GM12878 (cell line): ENCODE results near the gene YWHAQ. TPM values are rescaled to one million over a fixed set of nuclear protein-coding genes. Genes with fewer than 3 reads are reported as not detected.

Experiments used
- ATAC-seq: fragments of 200-7000 bp; cut with Tn5 transposase; 3 replicates; pipeline ENCODE4 v1.9.1; 2020; ENCODE audit warnings: mild to moderate bottlenecking, moderate library complexity
- BruUV-seq: library from RNA; stranded (reverse); fragments of 400-500 nt; replicated peaks from 2 replicates; lab custom pipeline; 2021; lab: Mats Ljungman, UMichigan
- CTCF ChIA-PET: fragments of 300-600 bp; sonication (Branson Sonifier 250); formaldehyde crosslinking; extraction: SDS; loops from one replicate; lab custom pipeline; 2021; ENCODE audit warnings: inconsistent platforms; lab: Yijun Ruan, JAX
- POLR2A ChIA-PET: fragments of 350-600 bp; formaldehyde crosslinking; extraction: SDS; loops from one replicate; lab custom pipeline; 2021; ENCODE audit warnings: inconsistent platforms; lab: Charles Lee
- RAD21 ChIA-PET: fragments of 300-600 bp; sonication (Branson Sonifier 250); formaldehyde crosslinking; loops from one replicate; lab custom pipeline; 2023; ENCODE audit warnings: antibody characterized with exemption; ENCODE audit not compliant: unreplicated experiment; lab: Charles Lee
- SMC1A ChIA-PET: fragments of 300-600 bp; sonication (Branson Sonifier 250); formaldehyde crosslinking; loops from one replicate; lab custom pipeline; 2023; ENCODE audit not compliant: unreplicated experiment, uncharacterized antibody; lab: Charles Lee
- DNase-seq: peaks from one replicate; pipeline ENCODE4 v3.0.0-alpha.2; 2011; ENCODE audit warnings: low read depth, low spot score
- FAIRE-seq: peaks from 3 replicates; lab custom pipeline; 2011; peaks lifted over from hg19 to GRCh38; lab: Jason Lieb, UNC
- H2AFZ ChIP-seq: 2 replicates; pipeline ENCODE4 v1.6.0; 2011; ENCODE audit warnings: low read depth, low read length, control low read depth; ENCODE audit not compliant: control insufficient read depth
- H3K27ac ChIP-seq: 2 replicates; pipeline ENCODE4 v1.5.1; 2011; ENCODE audit warnings: control low read depth; ENCODE audit not compliant: control insufficient read depth, insufficient read depth
- H3K27me3 ChIP-seq, 2 experiments: replicated peaks in 1 of 2; 2 replicates each; pipeline versions ENCODE4 v1.6.0 to v1.6.1; 2011; ENCODE audit warnings: low read length in 1 of 2; ENCODE audit not compliant: control insufficient read depth in 2 of 2, insufficient read depth in 2 of 2
- H3K36me3 ChIP-seq, 2 experiments: 2 replicates each; pipeline ENCODE4 v1.5.1; 2011; ENCODE audit warnings: low read length in 1 of 2; ENCODE audit not compliant: control insufficient read depth in 2 of 2, insufficient read depth in 2 of 2
- H3K4me1 ChIP-seq: 2 replicates; pipeline ENCODE4 v1.6.1; 2011; ENCODE audit warnings: mild to moderate bottlenecking, low read length, moderate library complexity, mixed read lengths; ENCODE audit not compliant: control insufficient read depth, insufficient read depth
- H3K4me2 ChIP-seq: 2 replicates; pipeline ENCODE4 v1.6.0; 2011; ENCODE audit warnings: control low read depth; ENCODE audit not compliant: control insufficient read depth, insufficient read depth
- H3K4me3 ChIP-seq: fragments of 200-600 bp; sonication (generic); 2 replicates; pipeline ENCODE4 v1.5.1; 2016
- H3K79me2 ChIP-seq: 2 replicates; pipeline ENCODE4 v1.6.0; 2011; ENCODE audit warnings: low read length; ENCODE audit not compliant: control insufficient read depth, insufficient read depth
- H3K9ac ChIP-seq: 2 replicates; pipeline ENCODE4 v1.8.0; 2011; ENCODE audit warnings: low read length, control low read depth, mixed read lengths; ENCODE audit not compliant: control insufficient read depth, insufficient read depth
- H3K9me3 ChIP-seq: replicated peaks from 3 replicates; pipeline ENCODE4 v1.5.1; 2011; ENCODE audit warnings: mild to moderate bottlenecking, low read length; ENCODE audit not compliant: control insufficient read depth, insufficient read depth
- H4K20me1 ChIP-seq: 2 replicates; pipeline ENCODE4 v1.6.0; 2011; ENCODE audit not compliant: control insufficient read depth, insufficient read depth
- BRCA1 ChIP-seq: IDR thresholded peaks from 2 replicates; pipeline ENCODE4 v1.6.1; 2011; ENCODE audit warnings: low read depth, low read length, improper control_type of control experiment
- CBFB ChIP-seq: IDR thresholded peaks from 2 replicates; pipeline ENCODE4 v1.6.1; 2016; ENCODE audit warnings: antibody characterized with exemption, low read depth
- CBX3 ChIP-seq: fragments of 200-600 bp; sonication (generic); IDR thresholded peaks from 2 replicates; pipeline ENCODE4 v1.6.1; 2016; ENCODE audit warnings: low read depth, borderline replicate concordance
- CREB1 ChIP-seq: IDR thresholded peaks from 2 replicates; pipeline ENCODE4 v1.6.1; 2012; ENCODE audit warnings: low read depth, mild to moderate bottlenecking, inconsistent platforms
- CREM ChIP-seq: IDR thresholded peaks from 2 replicates; pipeline ENCODE4 v1.6.1; 2014; ENCODE audit warnings: antibody characterized with exemption, low read depth
- EED ChIP-seq: sonication (generic); IDR thresholded peaks from 2 replicates; pipeline ENCODE4 v1.6.1; 2016; ENCODE audit warnings: antibody characterized with exemption, low read depth
- IKZF2 ChIP-seq, 2 experiments: fragments of 450-650 bp; IDR thresholded peaks; 2 replicates each; pipeline ENCODE4 v1.6.1; 2017; ENCODE audit warnings: mild to moderate bottlenecking in 2 of 2, moderate library complexity in 2 of 2
- JUNB ChIP-seq: IDR thresholded peaks from 2 replicates; pipeline ENCODE4 v1.6.1; 2016; ENCODE audit warnings: antibody characterized with exemption, mild to moderate bottlenecking
- LARP7 ChIP-seq: fragments of 450-650 bp; IDR thresholded peaks from 2 replicates; pipeline ENCODE4 v1.6.1; 2017; ENCODE audit warnings: mild to moderate bottlenecking
- MYB ChIP-seq: fragments of 150-350 bp; IDR thresholded peaks from 2 replicates; pipeline ENCODE4 v1.6.1; 2014; ENCODE audit warnings: mild to moderate bottlenecking, low read depth, low read length, borderline replicate concordance
- NFIC ChIP-seq: IDR thresholded peaks from 2 replicates; pipeline ENCODE4 v1.6.1; 2012; ENCODE audit warnings: low read depth, mild to moderate bottlenecking, inconsistent platforms, low read length, moderate library complexity
- NR2F1 ChIP-seq: fragments of 450-650 bp; conservative IDR thresholded peaks from 2 replicates; pipeline ENCODE4 v1.6.1; 2017; ENCODE audit warnings: mild to moderate bottlenecking
- POLR2AphosphoS5 ChIP-seq: IDR thresholded peaks from 2 replicates; pipeline ENCODE4 v1.6.1; 2011; ENCODE audit warnings: mild to moderate bottlenecking, low read length, inconsistent platforms
- RUNX3 ChIP-seq: IDR thresholded peaks from 2 replicates; pipeline ENCODE4 v1.6.1; 2012; ENCODE audit warnings: low read length, inconsistent platforms
- ZBED1 ChIP-seq: IDR thresholded peaks from 2 replicates; pipeline ENCODE4 v1.6.1; 2016; ENCODE audit warnings: borderline replicate concordance
- ZBTB4 ChIP-seq: fragments of 450-650 bp; formaldehyde crosslinking; IDR thresholded peaks from 2 replicates; pipeline ENCODE4 v1.4.0; 2022; ENCODE audit warnings: mild to moderate bottlenecking, moderate library complexity
- ZSCAN29 ChIP-seq: fragments of 450-650 bp; IDR thresholded peaks from 2 replicates; pipeline ENCODE4 v1.6.1; 2017; ENCODE audit warnings: mild to moderate bottlenecking, moderate library complexity
- WGBS: methylation state at CpG from one replicate; pipeline ENCODE4 v1.1.6; 2016; ENCODE audit warnings: low lambda C conversion rate; ENCODE audit not compliant: insufficient replicate concordance, insufficient coverage; ENCODE audit errors: missing lambda C conversion rate; 5-methylcytosine and 5-hydroxymethylcytosine counted together
- in situ Hi-C: fragments of 300-500 bp; cut with MboI; formaldehyde crosslinking; loops from 9 replicates; pipeline ENCODE4 v1.14.3; 2018; ENCODE audit warnings: mixed read lengths
- intact Hi-C: fragments of 100-400 bp; cut with micrococcal nuclease; formaldehyde crosslinking; loops from one replicate; pipeline ENCODE4 v1.14.2; 2022; ENCODE audit not compliant: unreplicated experiment
- polyA plus RNA-seq, 11 experiments: library from polyadenylated mRNA; depleted of rRNA in 4 of 11; unstranded in 6 of 11; stranded (reverse) in 5 of 11; fragments of >200 nt; fragmentation: Nextera tagmentation in 4 of 11; fragmentation: Illumina TruSeq in 1 of 11; extraction: Ambion mirVana in 4 of 11; extraction: Trizol in 1 of 11; gene quantifications; 1 replicate in 1 of 11; 2 replicates in 10 of 11; pipeline versions ENCODE4 v1.2.1 to v1.2.3, GENCODE V29; 2011 to 2016; ENCODE audit warnings: inconsistent platforms in 2 of 11, missing spikeins in 2 of 11, low read depth in 1 of 11
- total RNA-seq, 4 experiments: library from RNA; depleted of rRNA in 3 of 4; stranded (reverse); fragments of >200 nt in 3 of 4; fragmentation: Illumina TruSeq in 1 of 4; extraction: Trizol in 1 of 4; gene quantifications; 2 replicates each; pipeline versions ENCODE4 v1.2.1 to v1.2.3, GENCODE V29; 2013 to 2021
- TF ChIP-seq, protein P1 (sequence below): fragments of 450-650 bp; IDR thresholded peaks from 2 replicates; pipeline ENCODE4 v1.6.1; 2017; ENCODE audit warnings: borderline replicate concordance

YWHAQ gene
- total and polyA plus RNA-seq, 10 of the 15 experiments (the other 5 are each of a cell fraction or from before 2014, with no cell fraction given): 63.0 to 515 (median 219) TPM

DNA sequence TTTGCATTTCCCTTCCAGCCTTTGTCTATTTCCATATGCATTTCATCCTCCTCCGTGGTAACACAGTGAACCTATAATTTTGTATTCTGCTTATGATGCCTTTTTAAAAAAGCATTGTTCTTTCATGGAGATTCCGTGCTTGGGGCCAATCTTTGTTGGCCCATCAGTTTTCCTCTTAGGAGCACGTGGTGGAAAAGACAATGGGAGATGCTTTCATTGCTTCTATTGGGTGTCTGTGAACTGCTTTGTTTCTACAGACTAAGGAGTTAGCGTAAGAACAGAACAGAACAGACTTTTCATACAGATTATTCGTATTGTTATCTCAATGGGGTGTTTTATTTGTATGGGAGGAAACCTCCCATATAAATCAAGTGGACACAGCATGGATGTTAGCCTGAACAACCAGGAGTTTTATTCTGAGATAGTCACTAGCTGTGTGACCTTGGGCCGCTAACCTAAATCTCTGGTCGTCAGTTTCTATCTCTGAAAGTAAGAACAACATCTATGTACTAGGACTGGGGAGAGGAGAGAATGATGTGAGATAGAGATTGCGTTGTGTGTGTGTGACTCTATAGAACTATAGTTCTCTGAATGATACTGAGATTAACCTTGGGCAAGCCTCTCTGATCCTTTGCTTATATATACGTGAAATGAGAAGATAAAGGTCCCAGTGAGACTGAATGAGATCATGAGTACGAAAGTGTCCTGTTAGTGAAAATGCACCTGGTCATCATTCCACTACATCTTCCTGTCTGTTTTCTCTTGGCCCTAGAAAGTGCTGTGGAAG, 22.9 kb upstream of the YWHAQ start:
- no peak overlapping the region for H3K27ac ChIP-seq
- peak; percentile 7 for FAIRE-seq
- TF ChIP-seq CBX3 (no peak), CREM (peak; percentile 58; the same call in 1 of the 2 replicates), RUNX3 (peak; percentile 5; the same call in 1 of the 2 replicates), EED (peak; percentile 38; the same call in 1 of the 2 replicates), IKZF2 (IDR thresholded peaks at IDR 0.05) (no peak), ZBTB4 (no peak), JUNB (peak; percentile 65), LARP7 (no peak), POLR2AphosphoS5 (no peak), BRCA1 (no peak), MYB (no peak), NR2F1 (no peak), CREB1 (peak; percentile 72; the same call in 1 of the 2 replicates), ZSCAN29 (no peak), NFIC (no peak), ZBED1 (no peak), CBFB (no peak)
- TF ChIP-seq, protein P1, sequence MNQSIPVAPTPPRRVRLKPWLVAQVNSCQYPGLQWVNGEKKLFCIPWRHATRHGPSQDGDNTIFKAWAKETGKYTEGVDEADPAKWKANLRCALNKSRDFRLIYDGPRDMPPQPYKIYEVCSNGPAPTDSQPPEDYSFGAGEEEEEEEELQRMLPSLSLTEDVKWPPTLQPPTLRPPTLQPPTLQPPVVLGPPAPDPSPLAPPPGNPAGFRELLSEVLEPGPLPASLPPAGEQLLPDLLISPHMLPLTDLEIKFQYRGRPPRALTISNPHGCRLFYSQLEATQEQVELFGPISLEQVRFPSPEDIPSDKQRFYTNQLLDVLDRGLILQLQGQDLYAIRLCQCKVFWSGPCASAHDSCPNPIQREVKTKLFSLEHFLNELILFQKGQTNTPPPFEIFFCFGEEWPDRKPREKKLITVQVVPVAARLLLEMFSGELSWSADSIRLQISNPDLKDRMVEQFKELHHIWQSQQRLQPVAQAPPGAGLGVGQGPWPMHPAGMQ: no peak
- no peaks in the 10 kb centered on the region; the same call in 2 of the 3 replicates for H3K9me3 ChIP-seq
- ATAC-seq: peak; percentile 18
- POLR2A ChIA-PET: no interaction called here
- no TSS peak for BruUV-seq
- WGBS: 53% methylated on average over 10 of the region's 10 CpGs
- CTCF ChIA-PET: interaction anchor here (0.6 kb wide), 1 partner anchor 85 kb away, joined by 3 read pairs; no protein-coding TSS in a partner anchor
- H2AFZ ChIP-seq: no peak overlapping the region
- H3K4me3 ChIP-seq: no peak overlapping the region
- H3K27me3 ChIP-seq: no peaks in the 10 kb centered on the region
- H3K4me1 ChIP-seq: peaks cover 43% of the 10 kb centered on the region
- H4K20me1 ChIP-seq: no peaks in the 10 kb centered on the region
- no peaks in the 10 kb centered on the region for H3K79me2 ChIP-seq
- no peak overlapping the region; the same call in 1 of the 2 replicates for H3K4me2 ChIP-seq
- H3K9ac ChIP-seq: no peak overlapping the region
- in situ Hi-C loops: no loop called here
- intact Hi-C loops: no loop called here
- DNase-seq: no peak
- SMC1A ChIA-PET: interaction anchor here (0.5 kb wide), 1 partner anchor 51 kb away, joined by 3 read pairs; no protein-coding TSS in a partner anchor
- no peaks in the 10 kb centered on the region for H3K36me3 ChIP-seq
- RAD21 ChIA-PET: interaction anchor here (0.6 kb wide), 1 partner anchor 12 kb away, joined by 3 read pairs; no protein-coding TSS in a partner anchor
